ENCODE data around the gene CCDC183.
"Not testable (repeated sequence)": the region's sequence is repeated elsewhere in the genome, so short reads cannot be mapped to it uniquely, and the experiment has no call there.

CCDC183 gene

GRCh38 chr9:136751244-136751643 lies 44.9 kb upstream of the CCDC183 start:
- no peak for DNase-seq (ENCODE audit: low read depth in 2 of 2)
- no peak overlapping the region for H3K4me3 ChIP-seq (replicated peaks in 1 of 2; ENCODE audit: low read depth in 2 of 2, low read length in 2 of 2)
- TF ChIP-seq CTCF (IDR thresholded peaks at IDR 0.05; ENCODE audit: low read depth, low read length) = no peak

- TF ChIP-seq CTCF (IDR thresholded peaks at IDR 0.05; ENCODE audit: low read depth, low read length) = no peak
- no peak overlapping the region for H3K4me3 ChIP-seq (replicated peaks in 1 of 2; ENCODE audit: low read depth in 2 of 2, low read length in 2 of 2)
- DNase-seq (ENCODE audit: low read depth in 2 of 2) = no peak
Observed at GRCh38 chr9:136751814-136752213, 44.3 kb upstream of the CCDC183 start.

GRCh38 chr9:136753371-136754058 lies 42.6 kb upstream of the CCDC183 start:
- no peak for DNase-seq (ENCODE audit: low read depth in 2 of 2)
- no peak overlapping the region for H3K4me3 ChIP-seq (replicated peaks in 1 of 2; ENCODE audit: low read depth in 2 of 2, low read length in 2 of 2)
- TF ChIP-seq CTCF (IDR thresholded peaks at IDR 0.05; ENCODE audit: low read depth, low read length) = no peak

GRCh38 chr9:136754059-136754572 lies 42.0 kb upstream of the CCDC183 start:
- DNase-seq (ENCODE audit: low read depth in 2 of 2) = no peak
- no peak overlapping the region for H3K4me3 ChIP-seq (replicated peaks in 1 of 2; ENCODE audit: low read depth in 2 of 2, low read length in 2 of 2)
- TF ChIP-seq CTCF (IDR thresholded peaks at IDR 0.05; ENCODE audit: low read depth, low read length) = no peak

GRCh38 chr9:136754626-136755301 lies 41.4 kb upstream of the CCDC183 start:
- no peak for TF ChIP-seq CTCF (IDR thresholded peaks at IDR 0.05; ENCODE audit: low read depth, low read length)
- no peak for DNase-seq (ENCODE audit: low read depth in 2 of 2)
- no peak overlapping the region for H3K4me3 ChIP-seq (replicated peaks in 1 of 2; ENCODE audit: low read depth in 2 of 2, low read length in 2 of 2)

- not testable (repeated sequence) for H3K4me3 ChIP-seq (replicated peaks in 1 of 2; ENCODE audit: low read depth in 2 of 2, low read length in 2 of 2); DNase-seq (ENCODE audit: low read depth in 2 of 2)
Observed at GRCh38 chr9:136755302-136756133, 40.6 kb upstream of the CCDC183 start.

GRCh38 chr9:136756134-136756438 lies 40.1 kb upstream of the CCDC183 start:
- no peak for TF ChIP-seq CTCF (IDR thresholded peaks at IDR 0.05; ENCODE audit: low read depth, low read length)
- H3K4me3 ChIP-seq (replicated peaks in 1 of 2; ENCODE audit: low read depth in 2 of 2, low read length in 2 of 2) = no peak overlapping the region
- no peak for DNase-seq (ENCODE audit: low read depth in 2 of 2)
